ENCODE data around the gene DOHH.
"Not testable (repeated sequence)": the region's sequence is repeated elsewhere in the genome, so short reads cannot be mapped to it uniquely, and the experiment has no call there.

DOHH gene

DNA sequence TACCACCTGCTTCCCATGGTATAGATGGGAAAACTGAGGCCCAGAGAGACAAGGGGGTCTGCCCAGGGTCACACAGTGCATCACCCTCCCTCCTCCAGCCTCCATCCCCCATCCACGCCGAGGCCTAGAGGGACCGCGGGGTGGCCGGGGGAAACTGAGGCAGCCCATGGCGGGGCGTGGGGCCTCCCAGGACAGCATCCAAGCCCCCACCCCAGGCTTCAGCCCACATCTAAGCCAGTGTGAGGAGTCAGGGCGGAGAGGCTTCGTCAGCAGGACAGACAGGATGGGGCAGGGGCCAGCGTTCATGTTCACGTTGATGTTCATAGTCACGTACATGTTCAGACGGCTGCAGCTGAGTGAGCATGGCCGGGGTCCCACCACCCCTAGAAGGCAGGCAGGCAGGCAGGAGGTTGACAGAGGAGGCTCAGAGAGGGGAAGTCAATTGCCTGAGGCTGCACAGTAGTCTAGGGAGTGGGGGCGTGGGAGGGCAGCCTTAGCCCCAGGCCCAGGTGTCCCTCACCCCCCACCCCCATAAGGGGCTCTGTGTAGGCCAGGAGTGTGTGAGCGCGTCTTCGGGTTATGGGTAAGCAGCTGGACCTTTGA lies 43.4 kb downstream of the DOHH start:
- DNase-seq: no peak

GRCh38 chr19:3455960-3456601 lies 44.4 kb downstream of the DOHH start:
- DNase-seq: no peak

GRCh38 chr19:3455393-3455955 lies 45.0 kb downstream of the DOHH start:
- DNase-seq: no peak

DNA sequence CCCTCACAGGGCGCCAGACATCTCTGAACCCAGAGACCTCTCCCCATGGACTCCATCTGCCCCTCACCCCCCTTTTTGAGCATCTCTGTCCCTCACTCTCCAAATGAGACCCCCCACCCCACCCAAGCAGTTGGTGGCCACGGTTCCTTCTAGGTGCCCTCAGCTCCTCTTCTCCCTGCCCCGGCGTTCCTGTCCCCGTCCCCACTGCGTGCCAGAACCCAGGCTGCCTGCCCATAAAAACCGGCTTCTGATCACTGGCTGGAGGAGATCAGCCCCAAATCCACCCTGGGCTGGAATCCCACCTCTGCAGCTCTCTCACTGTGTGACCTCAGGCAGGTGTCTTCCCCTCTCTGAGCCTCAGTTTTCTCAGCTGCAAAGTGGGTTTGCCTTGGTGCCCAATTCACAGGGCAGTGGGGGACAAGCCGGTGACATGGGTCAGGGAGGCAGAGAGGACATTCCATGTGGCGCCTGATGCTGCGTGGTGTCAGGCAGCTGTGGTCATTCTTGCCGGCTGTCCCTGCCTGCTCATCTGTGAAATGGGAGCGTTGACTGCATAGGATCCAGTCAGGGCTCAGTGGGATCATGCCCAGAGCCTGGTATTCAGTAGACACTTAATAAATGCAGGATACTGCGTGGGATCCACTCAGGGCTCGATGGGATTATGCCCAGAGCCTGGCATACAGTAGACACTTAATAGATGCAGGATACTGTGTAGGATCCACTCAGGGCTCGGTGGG lies 45.6 kb downstream of the DOHH start:
- no peak for DNase-seq

GRCh38 chr19:3453840-3454239 lies 46.6 kb downstream of the DOHH start:
- no peak for DNase-seq

GRCh38 chr19:3452942-3453214 lies 47.6 kb downstream of the DOHH start:
- DNase-seq: not testable (repeated sequence)

GRCh38 chr19:3452171-3452941 lies 48.1 kb downstream of the DOHH start:
- DNase-seq: no peak

- DNase-seq: no peak
Observed at GRCh38 chr19:3451451-3451866, 49.0 kb downstream of the DOHH start.

DNA sequence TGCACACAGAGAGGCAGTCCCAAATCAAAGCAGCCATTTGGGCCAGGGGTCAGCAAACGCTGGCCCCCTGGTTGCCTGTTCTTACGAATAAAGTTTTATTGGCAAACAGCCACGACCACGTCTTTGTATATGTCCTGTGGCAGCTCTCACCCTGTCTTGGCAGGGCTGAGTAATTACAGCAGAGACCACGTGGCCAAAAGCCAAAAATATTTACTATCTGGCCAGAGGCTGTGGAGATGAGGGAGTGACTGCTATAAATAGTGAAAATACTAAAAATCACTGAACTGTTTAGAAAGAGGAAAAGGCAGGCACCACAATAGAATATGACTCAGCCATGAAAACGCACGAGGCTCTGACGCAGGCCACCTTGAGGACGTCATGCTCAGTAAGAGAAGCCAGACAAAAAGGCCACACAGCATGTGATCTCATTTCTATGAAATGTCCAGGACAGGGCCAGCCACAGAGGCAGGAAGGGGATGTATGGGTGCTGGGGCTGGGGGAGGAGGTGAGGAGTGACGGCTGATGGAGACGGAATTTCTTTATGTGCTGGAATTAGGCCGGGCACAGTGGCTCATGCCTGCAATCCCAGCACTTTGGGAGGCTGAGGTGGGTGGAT lies 49.6 kb downstream of the DOHH start:
- DNase-seq: no peak

DNA sequence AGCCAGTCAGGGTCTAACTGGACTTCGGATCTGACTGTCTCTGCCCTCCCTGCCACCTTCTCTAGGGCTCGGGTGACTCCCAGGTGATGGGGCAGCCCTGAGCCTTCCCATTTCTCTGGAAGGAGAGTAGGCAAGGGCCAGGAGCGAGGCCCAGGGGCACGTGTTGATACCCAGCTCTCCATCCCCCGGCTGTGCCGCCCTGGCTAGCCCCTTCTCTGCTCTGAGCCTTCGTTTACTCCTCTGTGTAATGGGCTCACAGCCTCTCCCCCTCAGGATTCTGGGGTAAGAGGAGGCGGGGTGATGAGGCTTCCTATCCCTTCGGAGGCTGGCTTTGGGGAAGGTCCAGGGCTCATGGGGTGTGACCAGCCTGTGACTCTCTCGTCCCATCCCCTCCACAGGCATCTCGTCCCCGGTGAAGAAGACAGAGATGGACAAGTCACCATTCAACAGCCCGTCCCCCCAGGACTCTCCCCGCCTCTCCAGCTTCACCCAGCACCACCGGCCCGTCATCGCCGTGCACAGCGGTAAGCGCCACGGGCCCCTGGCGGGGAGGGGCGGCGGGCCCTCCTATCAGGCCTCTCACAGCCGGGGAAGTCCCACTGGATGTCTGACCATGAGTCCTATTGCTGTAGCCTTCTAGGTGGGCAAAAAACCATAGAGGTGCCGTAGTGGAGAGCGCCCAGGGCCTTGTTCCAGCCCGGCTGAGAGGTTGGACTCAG lies 51.7 kb downstream of the DOHH start:
- DNase-seq: no peak

DNA sequence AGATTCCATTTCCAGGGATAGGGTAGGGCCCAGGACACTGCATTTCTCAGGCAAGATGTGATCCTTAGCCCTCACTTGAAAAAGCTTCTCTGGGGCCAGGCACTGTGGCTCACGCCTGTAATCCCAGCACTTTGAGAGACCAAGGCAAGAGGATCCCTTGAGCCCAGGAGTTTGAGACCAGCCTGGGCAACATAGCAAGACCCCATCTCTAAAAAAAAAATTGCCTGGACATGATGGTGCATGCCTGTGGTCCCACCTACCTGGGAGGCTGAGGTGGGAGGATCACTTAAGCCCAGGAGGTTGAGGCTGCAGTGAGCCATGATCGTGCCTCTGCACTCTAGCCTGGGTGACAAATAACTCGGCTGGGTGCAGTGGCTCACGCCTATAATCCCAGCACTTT lies 53.8 kb downstream of the DOHH start:
- DNase-seq: not testable (repeated sequence)

DNA sequence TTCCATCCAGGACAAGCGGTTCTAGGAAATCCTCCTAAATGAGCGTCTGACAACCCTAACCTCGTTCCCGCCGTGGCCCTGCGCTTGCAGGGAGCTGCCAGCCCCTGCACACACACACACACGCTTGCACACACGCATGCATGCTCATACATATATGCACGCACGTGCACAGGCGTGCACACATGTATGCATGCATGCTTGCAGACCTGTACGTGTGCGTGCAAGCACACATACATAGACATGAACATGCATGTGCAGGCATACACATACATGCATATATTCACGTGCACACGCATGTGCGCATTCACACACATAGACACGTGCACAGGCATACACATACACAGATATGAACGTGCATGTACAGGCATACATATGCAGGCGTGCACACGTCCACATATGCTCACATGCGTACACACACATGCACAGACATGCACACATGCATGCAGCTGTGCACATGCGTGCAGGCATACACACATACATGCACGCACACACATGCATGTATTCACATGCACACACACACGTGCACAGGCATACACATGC lies 55.7 kb downstream of the DOHH start:
- DNase-seq: no peak

DNA sequence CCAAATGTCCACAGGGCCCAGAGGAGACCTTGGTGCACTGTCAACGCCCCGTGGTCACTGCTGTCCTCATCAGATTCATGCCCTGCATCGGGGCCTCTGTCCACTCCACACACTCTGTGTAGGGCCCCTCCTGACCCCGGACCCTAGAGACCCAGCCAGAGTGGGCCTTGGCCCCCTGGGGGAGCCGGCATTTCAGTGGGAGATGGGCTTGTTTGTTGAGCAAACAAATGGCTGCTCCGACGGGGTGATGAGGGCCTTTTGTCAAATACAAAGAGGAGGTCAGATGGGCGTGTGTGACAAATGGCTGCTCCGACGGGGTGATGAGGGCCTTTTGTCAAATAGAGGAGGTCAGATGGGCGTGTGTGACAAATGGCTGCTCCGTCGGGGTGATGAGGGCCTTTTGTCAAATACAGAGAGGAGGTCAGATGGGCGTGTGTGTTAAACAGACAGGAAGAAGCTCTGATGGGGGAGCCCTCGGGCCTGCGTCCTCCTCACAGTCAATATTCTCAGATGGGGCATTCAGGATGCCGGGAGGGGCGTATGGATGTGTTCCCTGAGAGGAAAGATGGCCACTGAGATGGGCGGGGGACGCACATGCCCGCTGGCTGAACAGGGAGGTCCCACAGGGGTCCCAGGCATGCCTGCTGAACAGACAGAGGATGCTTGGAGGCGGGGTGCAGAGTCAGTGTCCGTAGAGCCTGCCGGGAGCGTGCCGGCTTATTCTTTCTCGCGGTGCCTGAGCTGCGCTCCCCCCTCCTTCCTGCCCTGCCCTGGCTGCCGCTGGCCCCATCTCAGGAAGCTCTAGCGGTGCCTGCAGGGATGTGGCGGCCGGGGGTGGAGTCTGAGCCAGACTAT lies 56.4 kb downstream of the DOHH start:
- DNase-seq: no peak

- DNase-seq: no peak
Observed at GRCh38 chr19:3442487-3443071, 57.9 kb downstream of the DOHH start.

- DNase-seq: no peak
Observed at GRCh38 chr19:3441986-3442329, 58.5 kb downstream of the DOHH start.

DNA sequence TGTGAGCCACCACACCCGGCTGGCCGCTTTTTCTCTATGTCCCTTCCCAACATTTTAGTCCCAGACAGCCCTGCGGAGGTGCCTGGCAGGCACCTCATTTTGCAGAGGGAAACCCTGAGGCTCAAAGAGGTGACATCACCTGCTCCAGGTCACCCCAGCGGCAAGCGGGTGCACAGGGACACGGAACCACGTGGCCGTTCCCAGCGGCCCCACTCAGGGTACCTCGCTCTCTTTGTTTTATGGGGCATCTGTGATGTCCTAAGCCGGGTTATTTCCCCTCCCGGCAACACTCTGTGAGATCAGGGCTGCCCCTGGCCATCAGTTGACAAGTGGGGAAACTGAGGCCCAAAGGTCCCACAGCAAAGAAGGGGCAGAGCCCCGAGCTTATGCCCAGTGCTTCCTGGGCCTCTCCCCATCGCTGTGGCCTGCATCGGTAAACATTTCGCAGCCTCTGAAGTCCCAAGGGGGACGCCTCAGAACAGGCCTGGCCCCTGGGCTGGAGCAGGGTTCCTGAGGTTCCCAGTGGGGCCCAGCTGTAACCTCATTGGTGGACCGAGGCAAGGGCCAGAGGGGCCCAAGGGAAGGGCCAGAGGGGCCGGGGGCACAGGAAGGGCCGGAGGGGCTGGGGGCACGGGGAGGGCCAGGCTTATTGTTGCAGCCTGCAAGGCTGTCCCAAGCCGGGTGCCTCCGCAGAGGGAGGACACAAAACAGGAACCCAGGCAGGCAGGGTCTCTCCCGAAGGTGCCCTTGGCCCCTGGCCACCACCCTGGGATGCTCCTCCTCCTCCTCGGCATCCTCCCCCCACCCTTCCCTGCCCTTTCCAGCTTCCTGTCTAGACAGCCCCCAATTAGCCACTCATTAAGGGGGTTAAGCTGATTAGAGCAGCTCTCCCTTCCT lies 59.1 kb downstream of the DOHH start:
- no peak for DNase-seq
